ENCODE measurements around the gene FAM193A.
"Not testable (repeated sequence)": the region's sequence is repeated elsewhere in the genome, so short reads cannot be mapped to it uniquely, and the experiment has no call there.

The FAM193A gene

GRCh38 chr4:2515830-2516550 lies 20.5 kb upstream of the FAM193A start:
- no peak for DNase-seq

DNA sequence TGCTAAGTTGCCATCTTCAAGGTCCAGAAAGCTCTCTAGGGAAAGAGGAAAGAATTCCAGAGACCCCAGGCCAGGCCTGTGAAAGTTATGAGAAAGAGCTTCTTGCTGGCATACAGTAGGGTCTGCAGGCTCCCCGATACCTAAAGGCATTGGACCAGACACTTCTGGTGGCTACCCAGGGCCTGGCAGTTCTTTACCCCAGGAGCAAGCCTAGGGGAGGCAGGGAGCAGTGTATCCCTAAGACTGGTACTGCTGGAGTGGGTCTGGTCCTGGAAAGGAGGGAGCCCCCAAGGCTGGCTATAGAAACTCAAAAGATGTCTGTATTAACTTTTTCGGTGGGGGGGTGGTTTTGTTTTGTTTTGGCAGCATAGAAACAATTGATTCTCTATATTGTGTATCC lies 19.8 kb upstream of the FAM193A start:
- DNase-seq: no peak

GRCh38 chr4:2526559-2526958 lies 9.9 kb upstream of the FAM193A start:
- no peak for DNase-seq

- no peak for DNase-seq
Observed at GRCh38 chr4:2534904-2535375, 1.5 kb upstream of the FAM193A start.

DNA sequence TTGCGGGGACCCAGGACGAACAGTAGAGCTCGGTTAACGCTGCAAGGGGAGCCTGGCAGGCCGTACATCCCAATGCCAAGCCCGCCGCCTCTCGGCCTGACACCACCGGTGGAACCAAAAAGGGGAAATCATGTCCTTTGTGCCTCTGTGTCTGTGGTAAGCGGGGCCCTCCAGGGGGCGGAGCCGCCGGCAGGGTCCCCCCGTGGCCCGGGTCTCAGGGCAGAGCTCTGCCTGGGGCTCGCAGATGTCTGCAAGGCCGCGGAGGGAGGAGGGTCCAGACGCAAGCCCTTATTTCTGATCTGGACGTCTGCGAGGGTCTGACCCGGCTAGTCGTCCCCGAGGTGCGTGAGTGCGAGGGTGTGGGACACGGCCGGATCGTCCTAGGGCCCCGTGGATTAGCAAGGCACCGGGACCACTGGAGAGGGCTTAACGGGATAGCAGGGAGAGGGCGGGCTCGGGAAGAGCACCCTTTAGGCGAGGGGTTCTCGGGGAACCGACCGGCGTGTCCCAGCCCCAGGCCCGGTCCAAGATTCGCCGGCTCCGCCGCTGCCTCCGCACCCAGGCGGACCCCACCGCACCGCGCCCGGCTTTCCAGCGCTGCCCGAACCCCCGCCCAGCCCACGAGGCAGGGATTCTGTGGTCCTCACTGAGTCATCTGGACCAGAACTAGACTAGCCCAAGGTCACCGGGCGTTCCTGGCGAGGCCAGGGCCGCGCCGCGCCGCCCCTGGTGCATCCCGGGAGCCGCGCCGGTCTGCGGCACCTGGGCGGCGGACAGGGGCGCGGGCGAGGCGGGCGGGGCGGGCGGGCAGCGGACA lies 863 bp upstream of the FAM193A start:
- DNase-seq: peak in 1 of 2 experiments; percentile 53

GRCh38 chr4:2537011-2537830 lies 774 bp downstream of the FAM193A start:
- DNase-seq: peak in 1 of 2 experiments; percentile 37

DNA sequence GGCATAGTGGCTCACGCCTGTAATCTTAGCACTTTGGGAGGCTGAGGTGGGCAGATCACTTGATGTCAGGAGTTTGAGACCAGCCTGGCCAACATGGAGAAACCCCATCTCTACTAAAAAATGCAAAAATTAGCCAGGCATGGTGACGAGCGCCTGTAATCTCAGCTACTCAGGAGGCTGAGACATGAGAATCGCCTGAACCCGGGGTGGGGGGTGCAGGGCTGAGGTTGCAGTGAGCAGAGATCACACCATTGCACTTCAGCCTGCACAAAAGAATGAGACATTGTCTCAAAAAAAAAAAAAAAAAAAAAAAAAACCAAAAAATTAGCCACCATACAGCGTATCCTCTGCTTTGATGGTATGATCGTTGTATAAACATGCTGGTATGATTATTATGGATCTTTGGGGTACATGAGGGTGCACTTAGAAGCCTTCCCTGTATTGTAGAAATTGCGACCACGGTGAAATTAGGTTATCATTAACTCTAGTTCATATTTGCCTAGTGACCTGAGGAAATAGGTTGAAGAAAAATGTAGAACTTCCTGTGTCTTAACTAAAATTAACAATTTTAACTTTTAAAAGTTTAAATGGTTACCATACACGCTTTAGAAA lies 7.2 kb downstream of the FAM193A start:
- not testable (repeated sequence) for DNase-seq

DNA sequence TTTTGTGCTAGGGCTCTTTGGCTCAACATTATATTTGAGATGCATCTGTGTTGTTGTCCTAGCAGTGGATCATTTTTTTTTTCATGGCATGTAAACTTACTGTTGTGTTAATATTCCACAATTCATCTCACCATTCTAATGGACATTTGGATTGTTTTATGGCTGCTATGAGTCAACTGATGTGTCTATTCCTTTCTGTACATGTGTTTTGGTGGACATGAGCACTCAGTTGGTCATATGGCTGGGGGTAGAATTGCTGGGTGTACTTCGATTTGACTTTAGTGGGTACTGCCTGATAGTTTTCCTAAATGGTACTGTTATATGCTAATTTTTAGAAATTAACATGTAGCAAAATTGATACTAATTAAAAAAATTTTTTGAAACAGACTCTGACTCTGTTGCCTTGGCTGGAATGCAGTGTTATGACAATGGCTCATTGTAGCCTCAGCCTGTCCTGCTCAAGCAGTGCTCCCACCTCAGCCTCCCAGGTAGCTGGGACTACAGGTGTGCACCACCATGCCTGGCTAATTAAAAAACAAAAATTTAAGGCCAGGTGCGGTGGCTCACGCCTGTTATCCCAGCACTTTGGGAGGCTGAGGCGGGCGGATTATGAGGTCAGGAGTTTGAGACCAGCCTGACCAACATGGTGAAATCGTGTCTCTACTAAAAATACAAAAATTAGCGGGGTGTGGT lies 9.0 kb downstream of the FAM193A start:
- no peak for DNase-seq

GRCh38 chr4:2546286-2546823 lies 9.9 kb downstream of the FAM193A start:
- DNase-seq: no peak

- DNase-seq: not testable (repeated sequence)
Observed at GRCh38 chr4:2546961-2547691, 10.7 kb downstream of the FAM193A start.

- no peak for DNase-seq
Observed at GRCh38 chr4:2551118-2551517, 14.7 kb downstream of the FAM193A start.

DNA sequence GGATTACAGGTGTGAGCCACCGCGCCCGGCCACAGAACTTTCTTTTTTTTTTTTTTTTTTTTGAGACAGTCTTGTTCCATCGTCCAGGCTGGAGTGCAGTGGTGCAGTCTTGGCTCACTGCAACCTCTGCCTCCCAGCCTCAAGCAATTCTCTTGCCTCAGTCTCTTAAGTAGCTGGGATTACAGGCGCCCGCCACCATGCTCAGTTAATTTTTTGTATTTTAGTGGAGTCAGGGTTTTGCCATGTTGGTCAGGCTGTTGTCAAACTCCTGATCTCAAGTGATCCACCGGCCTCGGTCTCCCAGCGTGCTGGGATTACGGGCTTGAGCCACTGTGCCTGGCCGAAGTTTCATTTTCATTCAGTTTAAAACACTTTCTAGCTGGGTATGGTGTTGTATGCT lies 16.4 kb downstream of the FAM193A start:
- no peak for DNase-seq

GRCh38 chr4:2558301-2558700 lies 21.9 kb downstream of the FAM193A start:
- DNase-seq: no peak

DNA sequence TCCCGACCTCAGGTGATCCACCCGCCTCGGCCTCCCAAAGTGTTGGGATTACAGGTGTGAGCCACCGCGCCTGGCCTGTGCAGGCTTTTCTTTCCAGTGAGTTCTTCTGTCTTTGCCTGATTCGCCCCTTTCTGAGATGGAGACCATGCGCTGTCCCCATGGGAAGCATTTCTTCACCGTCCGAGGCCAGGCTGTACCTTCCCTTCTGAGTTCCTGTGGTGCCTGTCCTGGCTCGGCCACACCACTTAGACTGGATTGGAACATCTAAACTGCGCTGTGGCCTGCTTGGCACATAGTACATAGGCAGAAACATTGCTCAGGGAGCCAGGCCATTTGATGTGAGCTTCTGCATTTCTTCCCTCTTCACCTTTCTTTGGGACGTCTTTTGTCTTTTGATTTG lies 23.7 kb downstream of the FAM193A start:
- DNase-seq: no peak

GRCh38 chr4:2565533-2565932 lies 29.1 kb downstream of the FAM193A start:
- DNase-seq: no peak

- no peak for DNase-seq
Observed at GRCh38 chr4:2570036-2570435, 33.6 kb downstream of the FAM193A start.

- DNase-seq: no peak
Observed at GRCh38 chr4:2570551-2571222, 34.2 kb downstream of the FAM193A start.

DNA sequence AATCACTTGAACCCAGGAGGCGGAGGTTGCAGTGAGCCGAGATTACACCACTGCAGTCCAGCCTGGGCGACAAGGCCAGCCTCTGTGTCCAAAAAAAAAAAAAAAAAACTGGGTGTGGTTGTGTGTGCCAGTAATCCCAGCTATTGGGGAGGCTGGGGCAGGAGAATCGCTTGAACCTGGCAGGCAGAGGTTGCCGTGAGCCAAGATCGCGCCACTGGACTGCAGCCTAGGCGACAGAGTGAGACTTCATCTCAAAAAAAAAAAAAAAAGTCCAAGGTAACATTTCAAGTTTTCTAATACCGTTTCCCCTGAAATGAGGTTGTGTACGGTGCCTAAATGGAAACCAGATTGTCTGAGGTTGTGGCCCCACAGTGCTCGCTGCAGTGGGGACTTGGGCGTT lies 35.6 kb downstream of the FAM193A start:
- no peak for DNase-seq

DNA sequence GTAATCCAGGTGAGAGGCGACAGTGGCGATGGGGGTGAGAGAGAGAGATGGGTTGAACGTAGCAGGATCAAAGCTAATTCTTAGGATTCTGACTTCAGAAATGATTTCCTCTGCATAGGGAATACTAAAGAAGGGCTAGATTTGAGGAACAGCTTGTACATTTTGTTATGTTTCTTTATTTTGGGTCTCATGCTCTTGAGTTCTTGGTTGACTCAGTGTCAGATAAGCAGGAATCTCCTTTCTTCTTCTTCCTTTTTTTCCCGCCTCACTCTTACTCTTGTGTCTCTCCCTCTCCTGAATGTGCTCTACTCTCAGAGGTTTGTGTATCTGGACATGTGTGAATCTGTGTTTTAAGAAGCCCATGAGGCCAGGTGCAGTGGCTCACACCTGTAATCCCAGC lies 36.4 kb downstream of the FAM193A start:
- no peak for DNase-seq

GRCh38 chr4:2574009-2574408 lies 37.6 kb downstream of the FAM193A start:
- DNase-seq: no peak

GRCh38 chr4:2574863-2575262 lies 38.4 kb downstream of the FAM193A start:
- no peak for DNase-seq
